ELR (cell line): ENCODE measurements around the gene FOXA3.
"Not testable (repeated sequence)": the region's sequence is repeated elsewhere in the genome, so short reads cannot be mapped to it uniquely, and the experiment has no call there.

Source experiments
- DNase-seq: peaks from one replicate; pipeline ENCODE4 v3.0.0-alpha.2; 2015; ENCODE audit warnings: low read depth

The FOXA3 gene

GRCh38 chr19:45895519-45895972 lies 31.4 kb downstream of the FOXA3 start:
- DNase-seq: no peak

GRCh38 chr19:45895983-45896599 lies 32.0 kb downstream of the FOXA3 start:
- DNase-seq: not testable (repeated sequence)

- DNase-seq: no peak
Measured at GRCh38 chr19:45897261-45897812, 33.2 kb downstream of the FOXA3 start.

- no peak for DNase-seq
Measured at GRCh38 chr19:45899253-45899652, 35.1 kb downstream of the FOXA3 start.

DNA sequence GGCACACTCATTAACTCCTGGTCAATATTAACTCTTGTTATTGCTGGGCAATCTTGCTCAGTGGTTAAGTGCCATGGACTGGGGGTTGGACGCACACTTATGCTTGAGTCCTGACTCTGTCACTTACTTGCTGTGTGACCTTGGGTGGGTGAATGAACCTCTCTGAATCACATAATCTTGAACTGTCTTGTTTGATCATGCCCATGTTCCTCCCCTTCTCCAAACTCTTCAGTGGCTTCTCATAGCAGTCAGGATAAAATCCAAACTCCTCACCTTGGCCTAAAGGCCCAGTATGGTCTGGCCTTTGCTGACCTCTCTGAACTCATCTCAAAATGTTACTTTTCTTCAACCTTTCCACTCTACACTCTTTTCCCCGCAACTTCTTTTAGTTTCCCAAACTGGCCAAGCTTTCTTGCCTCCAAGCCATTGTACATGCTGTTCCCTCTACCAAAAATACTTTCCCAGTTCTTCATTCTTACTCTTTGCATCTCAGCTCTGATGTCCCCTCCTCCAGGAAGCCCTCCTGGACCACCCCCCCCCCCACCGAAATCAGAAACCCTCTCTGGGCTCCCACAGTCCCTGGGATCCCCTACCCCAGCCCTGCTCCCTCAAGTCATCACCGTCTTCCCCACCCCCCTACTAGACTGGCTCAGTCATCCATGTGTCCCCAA lies 35.9 kb downstream of the FOXA3 start:
- no peak for DNase-seq

GRCh38 chr19:45900738-45901431 lies 36.8 kb downstream of the FOXA3 start:
- DNase-seq: no peak

GRCh38 chr19:45901432-45901911 lies 37.3 kb downstream of the FOXA3 start:
- DNase-seq: peak; percentile 23

DNA sequence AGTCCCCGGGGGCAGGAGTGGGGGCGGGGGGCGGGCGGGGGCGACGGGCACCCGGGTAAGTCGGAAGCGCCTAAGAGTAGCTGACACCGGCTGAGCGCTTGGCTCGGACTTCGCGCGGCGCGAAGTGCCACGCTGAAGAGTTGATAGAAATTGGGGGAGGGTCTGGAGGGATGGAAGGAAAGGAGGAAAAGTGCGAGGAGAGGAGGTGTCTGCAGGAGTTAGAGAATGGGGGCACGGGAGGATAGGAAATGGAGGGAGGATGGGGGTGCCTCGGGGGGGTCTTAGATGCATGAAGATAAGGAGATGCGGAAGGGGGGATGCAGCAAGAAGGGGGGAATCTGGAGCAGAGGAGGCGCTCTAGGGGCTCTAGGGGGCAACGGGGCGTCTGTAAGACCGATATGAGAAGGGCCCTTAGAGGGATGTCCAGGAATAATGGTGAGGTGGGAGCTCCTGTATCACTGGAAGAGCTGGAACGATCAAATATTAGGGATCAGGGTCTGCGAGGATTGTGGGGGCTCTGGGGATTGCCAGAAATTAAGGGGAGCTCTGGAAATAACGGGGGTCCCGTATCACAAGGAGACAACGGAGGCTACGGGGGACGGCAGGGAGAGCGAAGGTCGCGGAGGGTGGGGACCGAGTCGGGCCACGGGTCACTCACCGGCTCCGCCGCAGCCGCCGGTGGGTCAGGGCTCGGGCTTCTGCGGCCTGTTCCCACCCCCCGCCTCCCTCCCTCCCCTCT lies 38.0 kb downstream of the FOXA3 start, which contains the start of gene MYPOP:
MYPOP (minus strand) TSS at position 702 of the 739 bp plus-strand sequence. CDS start 840 bp downstream, outside the sequence.
- peak; percentile 14 for DNase-seq

GRCh38 chr19:45902651-45903625 lies 38.8 kb downstream of the FOXA3 start:
- DNase-seq: peak; percentile 94

DNA sequence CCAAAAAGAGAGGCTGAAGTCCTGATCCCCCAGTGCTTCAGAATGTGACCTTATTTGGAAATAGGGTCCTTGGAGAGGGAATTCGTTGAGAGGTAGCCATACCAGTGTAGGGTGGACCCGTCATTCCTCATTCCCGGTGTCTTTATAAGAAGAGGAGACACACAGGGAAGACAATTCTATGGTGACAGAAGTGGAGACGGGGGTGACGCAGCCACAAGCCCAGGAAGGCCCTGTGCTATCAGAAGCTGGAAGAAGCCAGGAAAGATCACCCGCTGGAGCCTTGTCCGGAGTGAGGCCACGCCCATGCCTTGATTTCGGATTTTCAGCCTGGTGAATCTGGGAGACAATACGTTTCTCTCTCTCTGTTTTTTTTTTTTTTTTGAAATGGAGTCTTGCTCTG lies 40.9 kb downstream of the FOXA3 start:
- no peak for DNase-seq

DNA sequence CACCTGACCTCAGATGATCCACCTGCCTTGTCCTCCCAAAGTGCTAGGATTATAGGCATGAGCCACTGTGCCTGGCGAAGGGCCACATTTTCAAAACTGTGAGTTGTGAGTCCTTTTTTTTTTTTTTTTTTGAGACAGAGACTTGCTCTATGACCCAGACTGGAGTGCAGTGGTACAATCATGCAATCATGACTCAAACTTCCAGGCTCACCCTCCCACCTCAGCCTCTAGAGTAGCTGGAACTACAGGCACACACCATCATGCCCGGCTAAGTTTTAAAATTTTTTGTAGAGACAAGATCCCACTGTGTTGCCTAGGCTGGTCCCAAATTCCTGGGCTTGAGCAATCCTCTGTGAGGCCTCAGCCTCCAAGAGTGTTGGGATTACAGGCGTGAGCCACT lies 42.1 kb downstream of the FOXA3 start:
- peak; percentile 61 for DNase-seq

- peak; percentile 44 for DNase-seq
Measured at GRCh38 chr19:45908956-45909355, 44.8 kb downstream of the FOXA3 start.

GRCh38 chr19:45911291-45911690 lies 47.2 kb downstream of the FOXA3 start:
- DNase-seq: no peak

GRCh38 chr19:45913874-45914830 lies 50.0 kb downstream of the FOXA3 start, which contains the start of gene NANOS2:
NANOS2 (minus strand) TSS chr19:45914778; CDS start chr19:45914693, 85 bp downstream.
- peak; percentile 50 for DNase-seq

DNA sequence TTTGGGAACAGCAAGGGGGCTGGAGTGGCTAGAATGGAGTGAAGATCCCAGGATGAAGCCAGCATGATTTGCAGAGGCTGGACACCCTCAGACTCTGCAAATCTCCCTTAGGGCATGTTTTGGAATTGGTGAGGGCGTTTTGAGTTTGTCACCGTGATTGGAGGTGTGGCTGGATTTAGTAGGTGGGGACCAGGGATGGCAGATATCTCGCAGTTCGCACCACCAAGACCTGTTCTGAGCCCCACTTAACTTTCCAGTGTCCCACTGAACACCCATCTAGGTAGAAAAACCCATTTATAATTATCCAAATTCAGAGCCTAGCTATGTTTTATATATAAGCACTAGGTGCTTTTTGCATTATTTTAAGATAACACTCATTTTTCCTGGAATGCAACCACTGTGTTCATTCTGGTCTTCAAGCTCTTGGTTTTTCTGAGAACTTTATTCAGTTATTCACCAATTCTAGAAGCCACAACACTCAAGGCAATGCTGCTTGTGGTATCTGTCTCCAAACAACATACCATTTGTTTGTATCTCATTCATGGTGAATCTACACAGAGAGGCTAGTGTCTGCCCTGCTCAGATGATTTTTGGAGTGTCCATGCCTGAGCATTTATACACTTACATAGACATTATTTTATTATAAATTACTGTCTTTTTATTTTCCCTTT lies 53.4 kb downstream of the FOXA3 start:
- DNase-seq: no peak

GRCh38 chr19:45918721-45919120 lies 54.6 kb downstream of the FOXA3 start:
- DNase-seq: no peak

- no peak for DNase-seq
Measured at GRCh38 chr19:45919678-45920077, 55.6 kb downstream of the FOXA3 start.

- DNase-seq: no peak
Measured at GRCh38 chr19:45920458-45920857, 56.3 kb downstream of the FOXA3 start.

GRCh38 chr19:45922281-45922680 lies 58.2 kb downstream of the FOXA3 start:
- peak; percentile 49 for DNase-seq
